K562 (cell line): ENCODE data around the gene FHIP1B. TPM values are rescaled to one million over a fixed set of nuclear protein-coding genes. Genes with fewer than 3 reads are reported as not detected.

Source experiments
- EP400 ChIP-seq: fragments of 450-650 bp; IDR thresholded peaks from 2 replicates; pipeline ENCODE4 v1.6.1; 2017; ENCODE audit warnings: antibody characterized with exemption, mild to moderate bottlenecking, moderate library complexity
- ETV6 ChIP-seq, 3 experiments: fragments of 150-350 bp in 1 of 3; sonication (generic) in 1 of 3; formaldehyde crosslinking in 1 of 3; IDR thresholded peaks; 2 replicates each; pipeline versions ENCODE4 v1.6.1 to v1.8.0; 2014 to 2022; ENCODE audit warnings: borderline replicate concordance in 2 of 3, low read depth in 2 of 3, antibody characterized with exemption in 1 of 3, low read length in 1 of 3, mild to moderate bottlenecking in 1 of 3, missing genetic modification reagents in 1 of 3
- LARP7 ChIP-seq: fragments of 450-650 bp; IDR thresholded peaks from 2 replicates; pipeline ENCODE4 v1.6.1; 2016
- MBD2 ChIP-seq: sonication (generic); IDR thresholded peaks from 2 replicates; pipeline ENCODE4 v1.6.1; 2016; ENCODE audit warnings: low read depth, borderline replicate concordance
- MYC ChIP-seq, 2 experiments: fragments of 250-450 bp in 1 of 2; sonication (Bioruptor Pico) in 1 of 2; IDR thresholded peaks; 2 replicates each; pipeline versions ENCODE4 v1.5.1 to v1.6.1; 2012 to 2021; ENCODE audit warnings: low read depth in 2 of 2, borderline replicate concordance in 1 of 2, improper control_type of control experiment in 1 of 2, low read length in 1 of 2, mild to moderate bottlenecking in 1 of 2, moderate library complexity in 1 of 2
- NFIC ChIP-seq: fragments of 450-650 bp; IDR thresholded peaks from 2 replicates; pipeline ENCODE4 v1.6.1; 2017; ENCODE audit warnings: mild to moderate bottlenecking, inconsistent platforms
- RAD51 ChIP-seq: fragments of 450-650 bp; IDR thresholded peaks from 2 replicates; pipeline ENCODE4 v1.7.1; 2016; ENCODE audit warnings: low read depth, mild to moderate bottlenecking, borderline replicate concordance
- RB1 ChIP-seq: fragments of 450-650 bp; IDR thresholded peaks from 2 replicates; pipeline ENCODE4 v1.6.1; 2017; ENCODE audit warnings: low read depth, mild to moderate bottlenecking
- SAP30 ChIP-seq: fragments of 200-600 bp; sonication (generic); IDR thresholded peaks from 2 replicates; pipeline ENCODE4 v1.6.1; 2012; ENCODE audit warnings: borderline replicate concordance, low read depth, mild to moderate bottlenecking, moderate library complexity, low read length, control low read depth, inconsistent platforms; ENCODE audit not compliant: insufficient read depth, poor library complexity, severe bottlenecking
- USF1 ChIP-seq: sonication (generic); formaldehyde crosslinking; IDR thresholded peaks from 2 replicates; pipeline ENCODE4 v1.9.0; 2022; ENCODE audit warnings: mild to moderate bottlenecking, missing genetic modification reagents
- YY1 ChIP-seq, 3 experiments: IDR thresholded peaks; 2 replicates each; pipeline ENCODE4 v1.6.1; 2011; ENCODE audit warnings: low read length in 2 of 3, mild to moderate bottlenecking in 2 of 3, moderate library complexity in 2 of 3, borderline replicate concordance in 1 of 3, control low read depth in 1 of 3, low read depth in 1 of 3; ENCODE audit not compliant: insufficient read depth in 3 of 3, insufficient replicate concordance in 2 of 3, control insufficient read depth in 1 of 3, insufficient read length in 1 of 3; ENCODE audit errors: extremely low read depth in 1 of 3
- ZBTB33 ChIP-seq: sonication (generic); formaldehyde crosslinking; IDR thresholded peaks from 2 replicates; pipeline ENCODE4 v1.8.1; 2023; ENCODE audit warnings: mild to moderate bottlenecking, missing genetic modification reagents
- ZFP1 ChIP-seq: fragments of 450-650 bp; formaldehyde crosslinking; IDR thresholded peaks from 2 replicates; pipeline ENCODE4 v1.4.0; 2020; ENCODE audit warnings: mild to moderate bottlenecking, mixed read lengths
- ZNF609 ChIP-seq: sonication (generic); formaldehyde crosslinking; IDR thresholded peaks from 2 replicates; pipeline ENCODE4 v1.8.1; 2023; ENCODE audit warnings: missing genetic modification reagents, mild to moderate bottlenecking, borderline replicate concordance
- ZNF695 ChIP-seq: fragments of 450-650 bp; formaldehyde crosslinking; IDR thresholded peaks from 2 replicates; pipeline ENCODE4 v1.4.0; 2020; ENCODE audit warnings: mild to moderate bottlenecking, moderate library complexity
- ZNF740 ChIP-seq, 3 experiments: fragments of 200-800 bp in 1 of 3; sonication (Bioruptor generic) in 1 of 3; sonication (generic) in 1 of 3; formaldehyde crosslinking in 1 of 3; IDR thresholded peaks; 2 replicates each; pipeline versions ENCODE4 v1.6.1 to v1.8.0; 2016 to 2022; ENCODE audit warnings: mild to moderate bottlenecking in 2 of 3, missing compliant biosample characterization in 2 of 3, missing genetic modification characterization in 2 of 3, missing genetic modification reagents in 1 of 3
- ZNF764 ChIP-seq: fragments of 250-450 bp; sonication (Bioruptor Pico); IDR thresholded peaks from 2 replicates; pipeline ENCODE4 v1.4.0; 2020; ENCODE audit warnings: low read depth, mild to moderate bottlenecking, moderate library complexity
- polyA plus RNA-seq, 8 experiments: library from polyadenylated mRNA; depleted of rRNA in 4 of 8; stranded (reverse) in 5 of 8; unstranded in 3 of 8; fragments of >200 nt; fragmentation: Nextera tagmentation in 2 of 8; fragmentation: Illumina TruSeq in 1 of 8; extraction: Ambion mirVana in 2 of 8; extraction: Trizol in 1 of 8; gene quantifications; 2 replicates each; pipeline versions ENCODE4 v1.2.1 to v1.2.3, GENCODE V29; 2011 to 2014; ENCODE audit warnings: inconsistent platforms in 1 of 8, missing spikeins in 1 of 8
- total RNA-seq, 7 experiments: library from RNA; depleted of rRNA in 6 of 7; stranded (reverse); fragments of >200 nt in 6 of 7; fragmentation: Illumina TruSeq in 2 of 7; extraction: Trizol in 2 of 7; gene quantifications; 2 replicates each; pipeline versions ENCODE4 v1.2.1 to v1.2.3, GENCODE V29; 2011 to 2021; ENCODE audit warnings: low replicate concordance in 1 of 7

The FHIP1B gene
- total and polyA plus RNA-seq, 9 of the 15 experiments (the other 6 are each of a cell fraction or from before 2014, with no cell fraction given), result 0.94 to 24.7 (median 15.6) TPM

- TF ChIP-seq MBD2, result no peak
- peak; percentile 18; the same call in 1 of the 2 replicates for TF ChIP-seq RAD51
- no peak for TF ChIP-seq ZNF695 (CRISPR knock-in tag)
- TF ChIP-seq ETV6 (IDR thresholded peaks at IDR 0.05; ENCODE audit: borderline replicate concordance in 1 of 2, low read depth in 2 of 2, low read length in 1 of 2), result no peak
- no peak for TF ChIP-seq ETV6 (CRISPR knock-in tag; IDR thresholded peaks at IDR 0.05; ENCODE audit: borderline replicate concordance)
- TF ChIP-seq ZBTB33 (CRISPR knock-in tag), result peak; percentile 91
- TF ChIP-seq YY1 (IDR thresholded peaks at IDR 0.05; ENCODE audit: borderline replicate concordance in 1 of 3, control insufficient read depth in 1 of 3, extremely low read depth in 1 of 3, insufficient read depth in 3 of 3, insufficient read length in 1 of 3, insufficient replicate concordance in 2 of 3, low read depth in 1 of 3, low read length in 2 of 3), result peak in 1 of 3 experiments; percentile 10
- TF ChIP-seq EP400, result peak; percentile 65; the same call in 1 of the 2 replicates
- 0 out of 2 replicates have a peak, but pooled peaks have one; percentile 45 for TF ChIP-seq RB1
- no peak for TF ChIP-seq SAP30
- no peak for TF ChIP-seq LARP7
- TF ChIP-seq ZNF609, result no peak
- TF ChIP-seq NFIC, result peak; percentile 32; the same call in 1 of the 2 replicates
- TF ChIP-seq ZNF764, result no peak
- TF ChIP-seq ZFP1, result no peak
- peak; percentile 91 for TF ChIP-seq MYC (IDR thresholded peaks at IDR 0.05; ENCODE audit: low read depth, low read length)
- TF ChIP-seq MYC (CRISPR knock-in tag; IDR thresholded peaks at IDR 0.05; ENCODE audit: borderline replicate concordance, low read depth), result no peak
- TF ChIP-seq ZNF740 (CRISPR knock-in tag; IDR thresholded peaks at IDR 0.05), result peak; percentile 31; the same call in 1 of the 2 replicates
- no peak for TF ChIP-seq ZNF740 (tag; IDR thresholded peaks at IDR 0.05)
- TF ChIP-seq USF1 (CRISPR knock-in tag), result peak; percentile 50
Observed at GRCh38 chr11:6269994-6270393, 35.6 kb upstream of the FHIP1B start (continued).
